ENCODE measurements around the gene ATP5ME.

GRCh38 chr4:722169-722725 lies 48.2 kb upstream of the ATP5ME start:
- no peak for TF ChIP-seq CTCF (IDR thresholded peaks at IDR 0.05; ENCODE audit: poor library complexity)
- TF ChIP-seq EZH2 (IDR thresholded peaks at IDR 0.05; ENCODE audit: borderline replicate concordance) = no peak
- no peak for TF ChIP-seq EZH2phosphoT487 (IDR thresholded peaks at IDR 0.05; ENCODE audit: low read depth, severe bottlenecking, unreplicated experiment)
